ENCODE measurements around the gene PLPPR3.
A peak's percentile ranks its signal among the peaks of the same experiment; 100 is the strongest.

The PLPPR3 gene

DNA sequence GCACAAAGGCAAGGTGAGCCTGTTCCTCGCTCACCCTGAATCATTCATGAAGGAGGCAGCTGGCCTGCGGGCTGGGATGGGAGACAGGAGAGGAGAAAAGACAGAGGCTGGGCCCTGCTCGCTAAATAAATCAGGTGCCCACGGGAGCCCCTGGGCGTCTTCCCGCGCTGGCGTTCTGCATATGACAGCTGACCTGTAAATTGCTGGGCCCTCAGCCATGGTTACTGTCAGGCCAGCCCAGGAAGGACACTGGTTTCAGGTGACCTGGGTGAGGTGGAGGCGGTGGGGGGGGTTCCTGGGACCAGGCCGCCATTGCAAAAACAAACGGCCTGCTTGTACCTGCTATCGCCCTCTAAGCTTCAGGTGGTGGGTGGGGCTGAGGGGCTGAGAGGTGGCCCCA lies 27.9 kb downstream of the PLPPR3 start:
- TF ChIP-seq, protein P1, sequence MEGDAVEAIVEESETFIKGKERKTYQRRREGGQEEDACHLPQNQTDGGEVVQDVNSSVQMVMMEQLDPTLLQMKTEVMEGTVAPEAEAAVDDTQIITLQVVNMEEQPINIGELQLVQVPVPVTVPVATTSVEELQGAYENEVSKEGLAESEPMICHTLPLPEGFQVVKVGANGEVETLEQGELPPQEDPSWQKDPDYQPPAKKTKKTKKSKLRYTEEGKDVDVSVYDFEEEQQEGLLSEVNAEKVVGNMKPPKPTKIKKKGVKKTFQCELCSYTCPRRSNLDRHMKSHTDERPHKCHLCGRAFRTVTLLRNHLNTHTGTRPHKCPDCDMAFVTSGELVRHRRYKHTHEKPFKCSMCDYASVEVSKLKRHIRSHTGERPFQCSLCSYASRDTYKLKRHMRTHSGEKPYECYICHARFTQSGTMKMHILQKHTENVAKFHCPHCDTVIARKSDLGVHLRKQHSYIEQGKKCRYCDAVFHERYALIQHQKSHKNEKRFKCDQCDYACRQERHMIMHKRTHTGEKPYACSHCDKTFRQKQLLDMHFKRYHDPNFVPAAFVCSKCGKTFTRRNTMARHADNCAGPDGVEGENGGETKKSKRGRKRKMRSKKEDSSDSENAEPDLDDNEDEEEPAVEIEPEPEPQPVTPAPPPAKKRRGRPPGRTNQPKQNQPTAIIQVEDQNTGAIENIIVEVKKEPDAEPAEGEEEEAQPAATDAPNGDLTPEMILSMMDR (IDR thresholded peaks at IDR 0.05; ENCODE audit: poor library complexity, severe bottlenecking), result no peak

DNA sequence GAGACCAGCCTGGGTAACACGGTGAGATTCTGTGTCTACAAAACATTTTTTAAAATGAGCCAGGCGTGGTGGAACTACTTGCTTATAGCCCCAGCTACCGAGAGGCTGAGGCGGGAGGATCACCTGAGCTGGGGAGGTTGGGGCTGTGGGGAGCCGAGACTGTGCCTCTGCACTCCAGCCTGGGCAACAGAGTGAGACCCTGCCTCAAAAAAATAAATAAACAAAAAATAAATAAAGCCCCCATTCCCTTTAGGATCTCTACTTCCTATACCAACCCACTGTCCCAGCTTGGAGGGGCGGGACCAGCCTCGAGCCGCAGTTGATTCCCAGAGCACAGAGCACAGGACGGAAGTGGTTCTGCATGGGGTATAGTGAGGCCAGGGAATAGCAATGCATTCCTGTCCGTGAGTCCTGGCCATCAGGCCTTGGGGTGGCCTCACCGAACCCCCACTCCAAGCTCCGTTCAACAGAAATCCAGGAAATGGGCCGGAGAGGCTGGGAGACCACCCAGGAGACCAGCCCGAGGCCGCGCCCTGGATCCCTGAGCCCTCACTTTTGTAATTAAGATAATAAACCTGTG lies 29.4 kb downstream of the PLPPR3 start:
- peaks cover 6% of the 10 kb centered on the region for H3K4me1 ChIP-seq (ENCODE audit: insufficient read depth, poor library complexity, severe bottlenecking)
- no peak overlapping the region for H3K4me3 ChIP-seq (ENCODE audit: severe bottlenecking)
- DNase-seq (ENCODE audit: low spot score) (no peak), ATAC-seq (ENCODE audit: low read depth) (no peak)
- no peaks in the 10 kb centered on the region for H3K9me3 ChIP-seq (ENCODE audit: severe bottlenecking)
- TF ChIP-seq, protein P1 (IDR thresholded peaks at IDR 0.05; ENCODE audit: poor library complexity, severe bottlenecking), result no peak
- peak overlapping the region; percentile 65 for H3K27ac ChIP-seq (ENCODE audit: poor library complexity, severe bottlenecking)
- no peaks in the 10 kb centered on the region for H3K27me3 ChIP-seq (ENCODE audit: insufficient read depth, poor library complexity, severe bottlenecking)
- no peaks in the 10 kb centered on the region for H3K36me3 ChIP-seq (ENCODE audit: low read depth)

More for the DNA sequence above, 27.9 kb downstream of the PLPPR3 start:
- H3K4me1 ChIP-seq (ENCODE audit: insufficient read depth, poor library complexity, severe bottlenecking), result peaks cover 5% of the 10 kb centered on the region
- no peaks in the 10 kb centered on the region for H3K9me3 ChIP-seq (ENCODE audit: severe bottlenecking)
- peaks cover 9% of the 10 kb centered on the region for H3K36me3 ChIP-seq (ENCODE audit: low read depth)
- DNase-seq (ENCODE audit: low spot score) (no peak), ATAC-seq (ENCODE audit: low read depth) (no peak)
- no peak overlapping the region for H3K4me3 ChIP-seq (ENCODE audit: severe bottlenecking)
- no peaks in the 10 kb centered on the region for H3K27me3 ChIP-seq (ENCODE audit: insufficient read depth, poor library complexity, severe bottlenecking)
- H3K27ac ChIP-seq (ENCODE audit: poor library complexity, severe bottlenecking), result no peak overlapping the region

DNA sequence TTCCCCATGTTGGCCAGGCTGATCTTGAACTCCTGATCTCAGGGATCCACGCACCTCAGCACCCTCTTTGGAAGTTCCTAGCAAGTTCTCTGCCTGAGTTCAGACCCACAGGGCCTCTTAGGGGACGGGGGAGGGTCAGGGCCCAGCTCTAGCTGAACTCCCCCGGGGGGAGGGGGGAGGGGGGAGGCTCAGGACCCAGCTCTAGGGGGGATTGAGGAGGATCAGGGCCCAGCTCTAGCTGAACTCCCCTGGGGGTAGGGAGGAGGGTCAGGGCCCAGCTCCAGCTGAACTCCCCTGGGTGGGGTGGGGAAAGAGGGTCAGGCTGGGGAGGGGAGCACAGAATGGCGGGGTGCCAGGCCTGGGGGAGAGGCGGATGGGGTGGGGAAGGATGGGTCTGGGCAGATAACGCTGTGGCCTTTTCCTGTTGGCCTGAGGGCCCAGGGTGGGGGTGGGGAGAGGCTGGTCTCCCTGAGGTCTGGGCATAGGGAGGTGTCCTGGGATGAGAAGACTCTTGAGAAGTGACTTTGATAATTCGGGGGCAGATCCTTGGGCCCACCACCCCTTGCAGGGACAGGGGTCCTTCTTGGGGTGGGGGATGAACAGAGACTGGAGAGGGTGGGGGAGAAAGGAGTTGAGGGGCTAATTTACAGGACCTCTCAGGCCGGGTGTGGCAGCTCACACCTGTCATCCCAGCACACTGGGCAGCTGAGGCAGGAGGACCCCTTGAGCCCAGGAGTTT lies 30.0 kb downstream of the PLPPR3 start:
- Histone ChIP-seq H3K9me3 (ENCODE audit: severe bottlenecking) (no peaks in the 10 kb centered on the region), H3K27me3 (ENCODE audit: insufficient read depth, poor library complexity, severe bottlenecking) (no peaks in the 10 kb centered on the region), H3K36me3 (ENCODE audit: low read depth) (no peaks in the 10 kb centered on the region), H3K4me1 (ENCODE audit: insufficient read depth, poor library complexity, severe bottlenecking) (peaks cover 6% of the 10 kb centered on the region), H3K4me3 (ENCODE audit: severe bottlenecking) (no peak overlapping the region), H3K27ac (ENCODE audit: poor library complexity, severe bottlenecking) (peak overlapping the region; percentile 65)
- TF ChIP-seq, protein P1 (IDR thresholded peaks at IDR 0.05; ENCODE audit: poor library complexity, severe bottlenecking), result no peak
- 0 out of 3 replicates have a peak, but pooled peaks have one; percentile 18 for ATAC-seq (ENCODE audit: low read depth)
- no peak for DNase-seq (ENCODE audit: low spot score)

DNA sequence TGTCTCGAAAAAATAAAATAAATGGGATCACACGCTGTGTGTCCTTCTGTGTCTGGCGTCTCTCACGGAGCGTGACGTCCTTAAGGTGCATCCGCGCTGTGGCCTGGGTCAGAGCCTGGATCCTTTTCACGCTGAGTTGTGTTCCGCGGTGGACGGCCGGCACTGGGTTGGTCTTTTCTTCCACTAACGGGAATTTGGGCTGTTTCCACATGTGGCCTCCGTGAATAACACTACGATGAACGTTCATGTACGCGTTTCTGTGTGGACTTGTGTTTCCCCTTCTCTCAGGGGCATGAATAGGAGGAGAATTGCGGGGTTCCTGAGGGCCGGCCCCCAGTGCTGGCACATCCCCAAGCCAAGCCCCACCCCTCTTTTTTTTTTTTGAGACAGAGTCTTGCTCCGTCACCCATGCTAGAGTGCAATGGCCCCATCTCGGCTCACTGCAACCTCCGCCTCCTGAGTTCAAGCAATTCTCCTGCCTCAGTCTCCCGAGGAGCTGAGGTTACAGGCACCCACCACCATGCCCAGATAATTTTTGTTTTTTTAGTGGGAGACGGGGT lies 30.7 kb downstream of the PLPPR3 start:
- ATAC-seq (ENCODE audit: low read depth) (no peak), DNase-seq (ENCODE audit: low spot score) (no peak)
- peaks cover 6% of the 10 kb centered on the region for H3K4me1 ChIP-seq (ENCODE audit: insufficient read depth, poor library complexity, severe bottlenecking)
- no peaks in the 10 kb centered on the region for H3K9me3 ChIP-seq (ENCODE audit: severe bottlenecking)
- no peak overlapping the region for H3K4me3 ChIP-seq (ENCODE audit: severe bottlenecking)
- H3K27ac ChIP-seq (ENCODE audit: poor library complexity, severe bottlenecking), result peak overlapping the region; percentile 65
- TF ChIP-seq, protein P1 (IDR thresholded peaks at IDR 0.05; ENCODE audit: poor library complexity, severe bottlenecking), result no peak
- no peaks in the 10 kb centered on the region for H3K36me3 ChIP-seq (ENCODE audit: low read depth)
- no peaks in the 10 kb centered on the region for H3K27me3 ChIP-seq (ENCODE audit: insufficient read depth, poor library complexity, severe bottlenecking)
